HepG2 (cell line): Measurements from ENCODE around the gene CCDC124. TPM values are rescaled to one million over a fixed set of nuclear protein-coding genes. Genes with fewer than 3 reads are reported as not detected.

ENCODE experiments used
- ATAC-seq: fragments of 200-7000 bp; cut with Tn5 transposase; 3 replicates; pipeline ENCODE4 v1.9.1; 2020; ENCODE audit warnings: mild to moderate bottlenecking, moderate library complexity
- BruUV-seq: library from RNA; stranded (reverse); fragments of 400-500 nt; replicated peaks from 2 replicates; lab custom pipeline; 2021; lab: Mats Ljungman, UMichigan
- CTCF ChIA-PET: fragments of 300-600 bp; formaldehyde crosslinking; extraction: SDS; loops from one replicate; lab custom pipeline; 2021; ENCODE audit warnings: low total read pairs, inconsistent platforms, low intra/inter-chr PET ratio; lab: Yijun Ruan, JAX
- POLR2A ChIA-PET: fragments of 350-600 bp; sonication (Branson Sonifier 250); formaldehyde crosslinking; loops from one replicate; lab custom pipeline; 2020; ENCODE audit warnings: antibody characterized with exemption, inconsistent platforms; lab: Yijun Ruan, JAX
- DNase-seq: peaks from one replicate; pipeline ENCODE4 v3.0.0-alpha.2; 2015; ENCODE audit warnings: low spot score
- FAIRE-seq: peaks from 3 replicates; lab custom pipeline; 2011; peaks lifted over from hg19 to GRCh38; lab: Jason Lieb, UNC
- H2AFZ ChIP-seq: one replicate; pipeline ENCODE4 v1.6.1; 2011; ENCODE audit warnings: low read length, inconsistent platforms
- H3K27ac ChIP-seq: fragments of 300-600 bp; 3 replicates; pipeline ENCODE4 v1.8.0; 2011; ENCODE audit warnings: mixed run types, mild to moderate bottlenecking, mixed read lengths, low read length, inconsistent platforms; ENCODE audit not compliant: insufficient read depth; ENCODE audit errors: extremely low read length
- H3K27me3 ChIP-seq, 2 experiments: fragments of 200-600 bp in 1 of 2; 2 replicates in 1 of 2; 3 replicates in 1 of 2; pipeline versions ENCODE4 v1.6.0 to v1.8.0; 2011; ENCODE audit warnings: low read length in 2 of 2, mild to moderate bottlenecking in 2 of 2, moderate library complexity in 2 of 2, inconsistent platforms in 1 of 2; ENCODE audit not compliant: insufficient read depth in 2 of 2, control insufficient read depth in 1 of 2
- H3K36me3 ChIP-seq, 2 experiments: fragments of 200-600 bp in 1 of 2; replicated peaks in 1 of 2; 2 replicates in 1 of 2; 3 replicates in 1 of 2; pipeline versions ENCODE4 v1.5.1 to v1.8.0; 2011; ENCODE audit warnings: low read length in 2 of 2, inconsistent platforms in 1 of 2; ENCODE audit not compliant: insufficient read depth in 2 of 2, control insufficient read depth in 1 of 2
- H3K4me1 ChIP-seq: 2 replicates; pipeline ENCODE4 v1.5.1; 2012; ENCODE audit warnings: low read length, inconsistent platforms; ENCODE audit not compliant: insufficient read depth
- H3K4me2 ChIP-seq: 2 replicates; pipeline ENCODE4 v1.6.0; 2011; ENCODE audit warnings: low read depth, low read length, inconsistent platforms
- H3K4me3 ChIP-seq, 3 experiments: fragments of 200-600 bp in 1 of 3; sonication (generic), shearing (Covaris generic) in 1 of 3; replicated peaks in 1 of 3; 2 replicates each; pipeline ENCODE4 v1.5.1; 2011 to 2016; ENCODE audit warnings: low read length in 3 of 3, inconsistent platforms in 2 of 3, low read depth in 2 of 3, mild to moderate bottlenecking in 2 of 3, control low read depth in 1 of 3, mixed read lengths in 1 of 3; ENCODE audit not compliant: insufficient read depth in 1 of 3
- H3K79me2 ChIP-seq: one replicate; pipeline ENCODE4 v1.6.1; 2011; ENCODE audit warnings: low read length, inconsistent platforms; ENCODE audit not compliant: insufficient read depth
- H3K9ac ChIP-seq: 2 replicates; pipeline ENCODE4 v1.6.0; 2011; ENCODE audit warnings: mild to moderate bottlenecking, low read depth, low read length, inconsistent platforms; ENCODE audit not compliant: insufficient read depth
- H3K9me3 ChIP-seq: 2 replicates; pipeline ENCODE4 v1.5.1; 2012; ENCODE audit warnings: mild to moderate bottlenecking, low read length
- H4K20me1 ChIP-seq: 2 replicates; pipeline ENCODE4 v1.6.0; 2011; ENCODE audit warnings: inconsistent platforms, mild to moderate bottlenecking, low read length, moderate library complexity; ENCODE audit not compliant: insufficient read depth
- CCAR2 ChIP-seq: fragments of 200-400 bp; formaldehyde crosslinking; optimal IDR thresholded peaks from 2 replicates; pipeline ENCODE3; 2018; ENCODE audit warnings: low read depth, mild to moderate bottlenecking, low read length, moderate library complexity
- KDM5A ChIP-seq: fragments of 200-600 bp; sonication (generic); IDR thresholded peaks from 2 replicates; pipeline ENCODE4 v1.7.0; 2018; ENCODE audit warnings: antibody characterized with exemption, mild to moderate bottlenecking, low read length, borderline replicate concordance
- LRRFIP1 ChIP-seq: sonication (generic); formaldehyde crosslinking; conservative IDR thresholded peaks from 2 replicates; pipeline ENCODE4 v1.4.0; 2020; ENCODE audit warnings: missing genetic modification reagents
- MEIS2 ChIP-seq: sonication (generic); formaldehyde crosslinking; IDR thresholded peaks from 2 replicates; pipeline ENCODE4 v1.9.0; 2021; ENCODE audit warnings: mild to moderate bottlenecking, missing genetic modification reagents
- MTF1 ChIP-seq: sonication (generic); formaldehyde crosslinking; IDR thresholded peaks from 2 replicates; pipeline ENCODE4 v1.5.0; 2020; ENCODE audit warnings: missing genetic modification reagents
- NFYC ChIP-seq: IDR thresholded peaks from 2 replicates; pipeline ENCODE4 v1.6.1; 2016; ENCODE audit warnings: missing genetic modification reagents, missing compliant biosample characterization
- THYN1 ChIP-seq: sonication (generic); formaldehyde crosslinking; IDR thresholded peaks from 2 replicates; pipeline ENCODE4 v1.8.1; 2023; ENCODE audit warnings: low read depth, mild to moderate bottlenecking, moderate library complexity, missing genetic modification reagents, borderline replicate concordance
- ZNF24 ChIP-seq: fragments of 450-650 bp; IDR thresholded peaks from 2 replicates; pipeline ENCODE4 v1.6.1; 2017; ENCODE audit warnings: antibody characterized with exemption, mild to moderate bottlenecking
- ZNF296 ChIP-seq: sonication (generic); formaldehyde crosslinking; conservative IDR thresholded peaks from 2 replicates; pipeline ENCODE4 v1.5.0; 2020; ENCODE audit warnings: mild to moderate bottlenecking, missing genetic modification reagents
- ZNF441 ChIP-seq: sonication (generic); formaldehyde crosslinking; IDR thresholded peaks from 2 replicates; pipeline ENCODE4 v1.7.0; 2021; ENCODE audit warnings: missing genetic modification reagents, borderline replicate concordance
- WGBS: methylation state at CpG from one replicate; pipeline ENCODE4 v1.1.6; 2017; ENCODE audit warnings: low lambda C conversion rate; 5-methylcytosine and 5-hydroxymethylcytosine counted together
- in situ Hi-C: cut with HindIII; loops from 2 replicates; pipeline ENCODE4 v1.10.0; 2017; ENCODE audit warnings: low pct_unique_long_range_greater_than_20kb; ENCODE audit not compliant: extremely low pct_ligation_motif_present
- intact Hi-C: fragments of 100-400 bp; cut with micrococcal nuclease; formaldehyde crosslinking; loops from one replicate; pipeline ENCODE4 v1.10.0; 2022; ENCODE audit not compliant: unreplicated experiment
- polyA plus RNA-seq, 8 experiments: library from polyadenylated mRNA; depleted of rRNA in 3 of 8; stranded (reverse) in 7 of 8; unstranded in 1 of 8; fragments of >200 nt; fragmentation: Illumina TruSeq in 4 of 8; extraction: Trizol in 4 of 8; gene quantifications; 2 replicates each; pipeline versions ENCODE4 v1.2.1 to v1.2.3, GENCODE V29; 2011 to 2016; ENCODE audit warnings: low read depth in 4 of 8, missing spikeins in 1 of 8, mixed read lengths in 1 of 8; ENCODE audit not compliant: insufficient read depth in 1 of 8
- total RNA-seq, 5 experiments: library from RNA; depleted of rRNA; stranded (reverse); fragments of >200 nt; fragmentation: Illumina TruSeq; extraction: Trizol; gene quantifications; 2 replicates each; pipeline ENCODE4 v1.2.3, GENCODE V29; 2016; ENCODE audit warnings: low read depth in 1 of 5

CCDC124 gene
- total and polyA plus RNA-seq, 2 of the 13 experiments (the other 11 are each of a cell fraction or from before 2014, with no cell fraction given): 14.9 to 20.3 TPM

- Histone ChIP-seq H3K9me3 (no peaks in the 10 kb centered on the region), H3K27ac (no peak overlapping the region), H3K27me3 (no peaks in the 10 kb centered on the region), H3K9ac (no peak overlapping the region), H3K36me3 (peaks cover 2 to 3% of the 10 kb centered on the region in 2 experiments; a peak in 2 of 5 replicates), H2AFZ (no peak overlapping the region), H3K4me1 (peaks cover 4% of the 10 kb centered on the region), H4K20me1 (no peaks in the 10 kb centered on the region), H3K4me3 (no peak overlapping the region), H3K4me2 (no peak overlapping the region), H3K79me2 (no peaks in the 10 kb centered on the region)
- FAIRE-seq (no peak), ATAC-seq (no peak), DNase-seq (no peak)
- TF ChIP-seq MTF1 (CRISPR knock-in tag) (no peak), NFYC (CRISPR knock-in tag) (no peak)
- 92% methylated on average over 17 of the region's 17 CpGs for WGBS
- intact Hi-C loops (no loop called here), in situ Hi-C loops (loop anchor here (25.0 kb wide), 1 partner anchor 120 kb away; no protein-coding TSS in a partner anchor)
- ChIA-PET POLR2A (no interaction called here), CTCF (no interaction called here)
- no TSS peak for BruUV-seq
These were observed 9.4 kb downstream of the CCDC124 start for GRCh38 chr19:17942181-17942580.

DNA sequence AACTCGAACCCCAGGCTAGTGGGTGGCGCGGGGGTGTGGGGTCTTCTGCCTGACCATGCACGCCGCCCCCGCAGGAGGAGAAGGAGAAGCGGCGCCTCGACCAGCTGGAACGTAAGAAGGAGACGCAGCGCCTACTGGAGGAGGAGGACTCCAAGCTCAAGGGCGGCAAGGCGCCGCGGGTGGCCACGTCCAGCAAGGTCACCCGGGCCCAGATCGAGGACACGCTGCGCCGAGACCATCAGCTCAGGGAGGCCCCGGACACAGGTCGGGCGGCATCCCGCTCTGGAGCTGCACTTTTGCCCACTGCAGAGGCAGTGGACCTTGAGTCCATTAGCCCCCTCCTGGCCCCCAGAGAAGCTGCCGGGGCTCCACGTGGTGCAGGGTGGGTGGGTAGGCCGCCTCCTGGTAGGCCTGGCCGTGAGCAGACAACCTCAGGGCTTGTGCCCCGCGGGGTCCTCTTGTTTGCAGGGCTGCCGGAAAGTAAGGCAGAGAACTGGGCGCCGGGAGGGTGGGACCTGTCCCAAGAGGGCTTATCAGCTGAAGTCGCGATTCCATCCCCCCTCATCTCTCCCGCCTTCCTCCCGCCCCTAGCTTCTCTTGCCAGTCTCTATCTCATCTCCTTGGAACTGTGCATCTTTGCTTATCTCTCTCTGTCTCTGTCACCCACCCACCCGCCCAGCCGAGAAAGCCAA is 9.9 kb downstream of the CCDC124 start:
- H3K79me2 ChIP-seq: no peaks in the 10 kb centered on the region
- no peak overlapping the region for H3K9ac ChIP-seq
- ChIA-PET POLR2A (no interaction called here), CTCF (no interaction called here)
- H3K27ac ChIP-seq: no peak overlapping the region
- H3K27me3 ChIP-seq: no peaks in the 10 kb centered on the region; a peak in 1 of 5 replicates
- intact Hi-C loops: no loop called here
- ATAC-seq: no peak
- H2AFZ ChIP-seq: no peak overlapping the region
- no peaks in the 10 kb centered on the region for H4K20me1 ChIP-seq
- H3K36me3 ChIP-seq: peaks cover 0 to 3% of the 10 kb centered on the region in 2 experiments; a peak in 1 of 5 replicates
- no peak for DNase-seq
- 97% methylated on average over 24 of the region's 41 CpGs for WGBS
- H3K4me1 ChIP-seq: peaks cover 7% of the 10 kb centered on the region
- BruUV-seq: no TSS peak
- H3K4me3 ChIP-seq: no peak overlapping the region
- no peak for FAIRE-seq
- H3K4me2 ChIP-seq: no peak overlapping the region
- no peaks in the 10 kb centered on the region for H3K9me3 ChIP-seq
- in situ Hi-C loops: loop anchor here (25.0 kb wide), 1 partner anchor 120 kb away; no protein-coding TSS in a partner anchor
- TF ChIP-seq CCAR2 (no peak), LRRFIP1 (CRISPR knock-in tag) (no peak), THYN1 (CRISPR knock-in tag) (no peak), MEIS2 (CRISPR knock-in tag) (no peak), ZNF296 (CRISPR knock-in tag) (no peak), KDM5A (no peak), ZNF441 (CRISPR knock-in tag) (no peak), ZNF24 (no peak)
